GM23338 (cell line): ENCODE data around the gene SREBF2. TPM values are rescaled to one million over a fixed set of nuclear protein-coding genes. Genes with fewer than 3 reads are reported as not detected.

ENCODE experiments used
- ATAC-seq: fragments of 200-7000 bp; cut with Tn5 transposase; 3 replicates; pipeline ENCODE4 v1.9.1; 2020
- DNase-seq: peaks from one replicate; pipeline ENCODE4 v3.0.0-alpha.2; 2015; ENCODE audit warnings: low spot score
- H2AFZ ChIP-seq: fragments of 200-600 bp; sonication (generic); 2 replicates; pipeline ENCODE4 v1.8.0; 2016; ENCODE audit warnings: antibody characterized with exemption, mild to moderate bottlenecking, moderate library complexity
- H3F3A ChIP-seq: fragments of 200-600 bp; sonication (generic); replicated peaks from 2 replicates; pipeline ENCODE4 v1.8.0; 2017; ENCODE audit warnings: antibody characterized with exemption, mixed run types, low read depth
- H3K27ac ChIP-seq: fragments of 200-600 bp; sonication (generic); 2 replicates; pipeline ENCODE4 v1.6.1; 2016; ENCODE audit warnings: low read depth
- H3K27me3 ChIP-seq: fragments of 200-600 bp; sonication (generic); 2 replicates; pipeline ENCODE4 v1.8.0; 2016; ENCODE audit warnings: mild to moderate bottlenecking, mixed run types, moderate library complexity; ENCODE audit not compliant: insufficient read depth
- H3K36me3 ChIP-seq: fragments of 200-600 bp; sonication (generic); 2 replicates; pipeline ENCODE4 v1.8.0; 2016; ENCODE audit warnings: mild to moderate bottlenecking; ENCODE audit not compliant: insufficient read depth
- H3K4me1 ChIP-seq: fragments of 200-600 bp; sonication (generic); 2 replicates; pipeline ENCODE4 v1.8.0; 2016; ENCODE audit warnings: mild to moderate bottlenecking, moderate library complexity; ENCODE audit not compliant: insufficient read depth
- H3K4me2 ChIP-seq: fragments of 200-600 bp; sonication (generic); 2 replicates; pipeline ENCODE4 v1.7.1; 2017; ENCODE audit warnings: mixed run types
- H3K4me3 ChIP-seq: fragments of 200-600 bp; sonication (generic); 2 replicates; pipeline ENCODE4 v1.6.1; 2016; ENCODE audit warnings: mixed run types
- H3K79me2 ChIP-seq: fragments of 200-600 bp; sonication (generic); replicated peaks from 2 replicates; pipeline ENCODE4 v1.8.0; 2017; ENCODE audit warnings: mild to moderate bottlenecking; ENCODE audit not compliant: insufficient read depth
- H3K9me2 ChIP-seq: fragments of 200-600 bp; sonication (generic); 2 replicates; pipeline ENCODE4 v1.8.0; 2017; ENCODE audit not compliant: insufficient read depth
- H4K20me1 ChIP-seq: fragments of 200-600 bp; sonication (generic); replicated peaks from 2 replicates; pipeline ENCODE4 v1.8.0; 2017; ENCODE audit warnings: mild to moderate bottlenecking; ENCODE audit not compliant: insufficient read depth
- H3K27ac Mint-ChIP-seq: 2 replicates; pipeline ENCODE4 v1.8.0; 2020; ENCODE audit warnings: inconsistent platforms, mild to moderate bottlenecking, moderate library complexity, mixed read lengths
- H3K27me3 Mint-ChIP-seq: 3 replicates; pipeline ENCODE4 v1.8.0; 2022; ENCODE audit warnings: low read depth, mild to moderate bottlenecking, moderate library complexity, mixed read lengths, inconsistent platforms; ENCODE audit not compliant: insufficient read depth, poor library complexity
- H3K36me3 Mint-ChIP-seq: 3 replicates; pipeline ENCODE4 v1.8.0; 2021; ENCODE audit warnings: low read depth, mild to moderate bottlenecking, inconsistent platforms, moderate library complexity, mixed read lengths
- H3K4me1 Mint-ChIP-seq: 3 replicates; pipeline ENCODE4 v1.8.0; 2020; ENCODE audit warnings: mild to moderate bottlenecking, inconsistent platforms, mixed read lengths
- H3K4me3 Mint-ChIP-seq: 3 replicates; pipeline ENCODE4 v1.8.0; 2021; ENCODE audit warnings: moderate library complexity, mild to moderate bottlenecking, inconsistent platforms, mixed read lengths
- H3K9me3 Mint-ChIP-seq: 3 replicates; pipeline ENCODE4 v1.8.0; 2020; ENCODE audit warnings: moderate library complexity, mild to moderate bottlenecking, inconsistent platforms, mixed read lengths
- CREB1 ChIP-seq: fragments of 250-450 bp; sonication (Bioruptor Pico); IDR thresholded peaks from 2 replicates; pipeline ENCODE4 v1.5.0; 2020; ENCODE audit warnings: low read depth, mild to moderate bottlenecking, moderate library complexity
- CTCF ChIP-seq, 2 experiments: fragments of 200-600 bp in 1 of 2; sonication (generic) in 1 of 2; conservative IDR thresholded peaks; 2 replicates each; pipeline versions ENCODE4 v1.5.1 to v1.6.1; 2016 to 2017; ENCODE audit warnings: antibody characterized with exemption in 2 of 2, low read depth in 2 of 2, mild to moderate bottlenecking in 2 of 2, moderate library complexity in 1 of 2
- REST ChIP-seq: IDR thresholded peaks from one replicate; pipeline ENCODE4 v1.6.1; 2018; ENCODE audit warnings: antibody characterized with exemption; ENCODE audit not compliant: unreplicated experiment
- ZNF462 ChIP-seq: fragments of 250-450 bp; sonication (Bioruptor Pico); IDR thresholded peaks from 2 replicates; pipeline ENCODE4 v1.5.0; 2020; ENCODE audit warnings: mild to moderate bottlenecking, moderate library complexity
- polyA plus RNA-seq: library from polyadenylated mRNA; unstranded; fragments of >200 nt; fragmentation: Nextera tagmentation; extraction: Ambion mirVana; gene quantifications from 2 replicates; pipeline ENCODE4 v1.2.1, GENCODE V29; 2016
- total RNA-seq: library from RNA; depleted of rRNA; stranded (reverse); fragments of >200 nt; shearing (Covaris generic); gene quantifications from 2 replicates; pipeline ENCODE4 v1.2.3, GENCODE V29; 2014

SREBF2 gene
- total and polyA plus RNA-seq, 2 experiments from 2014 or later: 48.7 to 163 TPM

- TF ChIP-seq ZNF462 (CRISPR knock-in tag) (no peak), CREB1 (CRISPR knock-in tag) (no peak)
Measured at GRCh38 chr22:41949297-41949965, 116.5 kb downstream of the SREBF2 start (continued).

- Histone ChIP-seq H3K4me3 (no peak within 1 kb of the TSS), H3K36me3 (no peaks in the 10 kb centered on the region), H2AFZ (peak within 1 kb of the TSS; percentile 28; the same call in 1 of the 2 replicates), H3K4me2 (peak within 1 kb of the TSS; percentile 67), H3K79me2 (no peaks in the 10 kb centered on the region), H3K4me1 (peaks cover 12% of the 10 kb centered on the region), H3K9me2 (no peaks in the 10 kb centered on the region), H3K27ac (no peak within 1 kb of the TSS), H3K27me3 (0 out of 2 replicates have a peak, but pooled peaks cover 3% of the 10 kb centered on the region), H3F3A (0 out of 2 replicates have a peak, but pooled peaks cover 6% of the 10 kb centered on the region), H4K20me1 (no peaks in the 10 kb centered on the region; the same call in 1 of the 2 replicates)
- Mint-ChIP-seq H3K36me3 (no peaks in the 10 kb centered on the region; the same call in 2 of the 3 replicates), H3K4me1 (peaks cover 15% of the 10 kb centered on the region), H3K9me3 (no peaks in the 10 kb centered on the region), H3K27me3 (peaks cover 17% of the 10 kb centered on the region), H3K27ac (no peak within 1 kb of the TSS), H3K4me3 (no peak within 1 kb of the TSS)
- peak; percentile 66 for ATAC-seq
- TF ChIP-seq CTCF (conservative IDR thresholded peaks at IDR 0.05; ENCODE audit: low read depth in 2 of 2): peak; percentile 20 to 47; a peak in 2 of 4 replicates
- TF ChIP-seq REST: no peak
- peak; percentile 87 for DNase-seq
Measured at GRCh38 chr22:41951898-41952474, 119.1 kb downstream of the SREBF2 start, which contains the start of gene SMIM45. TSS of gene SMIM45 (plus strand) at chr22:41952150.
